ENCODE data around the gene MSH5.

MSH5 gene

DNA sequence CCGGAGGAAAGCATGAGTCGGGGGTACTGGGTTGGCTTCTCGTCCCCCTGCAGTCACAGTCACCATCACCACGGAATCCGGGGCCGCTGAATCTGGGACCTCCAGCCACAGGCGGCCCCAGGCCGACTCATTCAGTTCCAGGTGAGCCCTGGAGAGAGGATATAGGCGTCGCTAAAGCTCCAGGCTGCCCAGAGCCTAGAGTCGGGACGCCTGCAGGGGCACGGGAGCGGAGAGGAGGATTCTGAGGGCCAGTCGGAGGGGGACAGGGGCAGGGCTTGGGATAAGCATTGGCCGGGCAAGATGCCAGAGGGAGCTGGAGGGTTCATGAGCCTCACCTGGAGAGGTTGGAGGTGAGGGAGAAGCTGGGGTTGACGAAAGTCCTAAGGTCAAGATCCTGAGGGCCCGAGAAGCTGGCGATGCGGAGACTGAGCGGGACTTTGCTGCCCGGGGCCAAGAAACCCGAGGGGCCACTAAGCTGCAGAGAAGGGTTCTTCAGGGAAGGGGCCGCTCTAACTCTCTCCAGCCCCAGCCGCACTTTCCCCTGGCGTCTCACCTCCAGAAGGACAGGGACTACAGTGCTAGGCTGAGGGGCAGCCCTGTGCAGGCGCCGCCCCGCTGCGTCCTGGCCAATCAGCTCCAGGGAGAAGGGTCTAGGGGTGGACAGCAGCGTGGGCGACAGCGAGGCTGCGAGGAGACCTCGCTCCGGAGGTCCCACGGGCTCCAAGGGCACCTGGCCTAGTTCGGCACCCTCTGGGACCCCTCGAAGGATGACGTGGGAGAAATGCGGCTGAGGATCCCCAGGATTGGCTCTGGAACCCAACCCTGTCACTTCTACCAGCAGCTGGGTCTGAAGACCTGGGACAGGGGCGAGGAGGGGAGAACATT is 26.3 kb downstream of the MSH5 start:
- FAIRE-seq (no peak), DNase-seq (ENCODE audit: insufficient read length, low spot score) (no peak)
- no peak for TF ChIP-seq POLR2A (IDR thresholded peaks at IDR 0.05; ENCODE audit: low read depth, low read length)

DNA sequence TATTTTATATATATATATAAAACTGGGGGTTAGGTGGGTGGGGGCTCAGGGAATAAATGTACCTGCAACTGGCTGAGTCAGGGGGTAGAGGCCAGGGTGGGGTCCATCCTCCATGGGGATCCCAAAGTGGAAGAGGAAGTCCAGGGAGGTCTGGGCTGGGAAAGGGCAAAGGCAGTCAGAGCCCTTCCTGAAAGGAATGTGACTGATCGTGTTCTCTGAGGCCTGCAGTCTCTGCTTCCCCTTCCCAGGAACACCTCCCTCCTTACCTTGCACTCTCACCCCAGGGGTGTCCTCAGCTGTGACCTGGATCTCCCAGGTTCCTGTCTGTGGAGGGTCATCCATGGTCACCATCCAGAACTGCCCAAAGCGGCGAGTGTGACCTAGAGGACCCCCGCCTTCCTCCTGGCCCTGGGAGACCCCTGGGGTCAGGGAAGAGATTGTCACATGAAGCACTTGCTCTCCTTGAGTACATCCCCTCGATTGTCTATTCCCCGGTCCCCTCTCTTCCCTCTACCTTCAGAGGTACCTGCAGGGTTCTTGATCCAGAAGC is 27.4 kb downstream of the MSH5 start:
- TF ChIP-seq POLR2A (IDR thresholded peaks at IDR 0.05; ENCODE audit: low read depth, low read length), result no peak
- DNase-seq (ENCODE audit: insufficient read length, low spot score) (no peak), FAIRE-seq (no peak)

DNA sequence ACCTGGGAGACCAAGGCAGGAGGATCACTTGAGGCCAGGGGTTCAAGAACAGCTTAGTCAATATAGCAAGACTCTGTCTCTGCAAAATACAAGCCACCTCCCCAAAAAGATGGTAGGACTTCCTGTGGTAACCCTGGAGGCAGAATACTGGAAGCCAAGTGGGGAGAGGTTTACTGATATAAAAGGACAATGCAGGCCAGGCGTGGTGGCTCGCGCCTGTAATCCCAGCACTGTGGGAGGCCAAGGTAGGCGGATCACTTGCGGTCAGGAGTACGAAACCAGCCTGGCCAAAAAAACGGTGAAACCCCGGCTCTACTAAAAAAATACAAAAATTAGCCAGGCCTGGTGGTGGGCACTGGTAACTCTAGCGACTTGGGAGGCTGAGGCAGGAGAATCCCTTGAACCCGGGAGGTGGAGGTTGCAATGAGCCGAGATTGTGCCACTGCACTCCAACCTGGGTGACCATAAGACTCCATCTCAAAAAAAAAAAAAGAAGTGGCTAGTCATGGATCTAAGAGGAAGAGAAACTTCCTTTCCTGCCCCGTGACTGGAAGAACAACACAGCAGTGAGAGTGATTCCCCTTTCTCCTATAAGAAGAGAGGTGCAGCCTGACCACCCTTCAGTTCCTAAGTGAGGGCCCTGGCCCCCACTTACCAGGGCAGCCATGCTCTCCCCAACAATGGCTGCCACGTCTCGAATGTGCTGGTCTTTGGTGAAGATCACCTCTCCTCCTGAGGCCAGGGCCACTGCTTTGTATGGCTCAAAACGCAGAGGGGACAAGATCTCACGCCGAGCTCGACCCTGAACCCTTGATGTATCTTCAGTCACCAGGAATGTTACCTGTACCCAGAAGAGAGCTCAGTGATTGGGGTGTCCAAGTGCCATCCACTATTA is 28.8 kb downstream of the MSH5 start:
- no peak for DNase-seq (ENCODE audit: insufficient read length, low spot score)
- FAIRE-seq, result no peak
- no peak for TF ChIP-seq POLR2A (IDR thresholded peaks at IDR 0.05; ENCODE audit: low read depth, low read length)

DNA sequence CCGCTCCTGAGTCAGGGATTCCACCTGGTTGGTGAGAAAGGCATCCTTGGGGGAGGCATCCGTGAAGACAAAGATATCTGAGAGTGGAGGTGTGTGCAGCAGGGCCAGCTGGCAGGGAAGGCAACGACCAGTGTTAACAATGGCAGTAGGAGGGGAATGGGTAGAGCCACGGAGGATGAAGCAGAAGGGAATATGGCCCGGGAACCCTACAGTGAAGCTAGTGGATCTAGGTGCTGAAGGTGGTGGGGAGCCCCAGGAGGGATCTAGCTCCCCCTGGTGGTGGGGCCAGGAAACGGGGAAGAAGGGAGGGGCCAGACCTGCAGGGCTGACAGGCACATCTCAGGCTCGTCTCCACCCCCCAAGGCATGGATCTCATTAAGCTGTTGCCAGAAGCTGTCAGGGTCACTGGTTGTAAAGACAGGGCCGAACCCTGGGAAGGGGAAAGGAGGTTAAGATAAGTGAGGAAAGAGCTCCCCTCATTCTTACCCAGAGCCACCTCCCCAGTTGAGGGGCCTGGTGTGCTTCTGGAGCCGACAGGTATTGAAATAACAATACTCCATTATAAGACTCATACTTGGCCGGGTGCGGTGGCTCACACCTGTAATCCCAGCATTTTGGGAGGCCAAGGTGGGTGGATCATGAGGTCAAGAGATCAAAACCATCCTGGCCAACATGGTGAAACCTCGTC is 30.0 kb downstream of the MSH5 start:
- no peak for TF ChIP-seq POLR2A (IDR thresholded peaks at IDR 0.05; ENCODE audit: low read depth, low read length)
- FAIRE-seq, result peak; percentile 48
- DNase-seq (ENCODE audit: insufficient read length, low spot score), result peak; percentile 87

DNA sequence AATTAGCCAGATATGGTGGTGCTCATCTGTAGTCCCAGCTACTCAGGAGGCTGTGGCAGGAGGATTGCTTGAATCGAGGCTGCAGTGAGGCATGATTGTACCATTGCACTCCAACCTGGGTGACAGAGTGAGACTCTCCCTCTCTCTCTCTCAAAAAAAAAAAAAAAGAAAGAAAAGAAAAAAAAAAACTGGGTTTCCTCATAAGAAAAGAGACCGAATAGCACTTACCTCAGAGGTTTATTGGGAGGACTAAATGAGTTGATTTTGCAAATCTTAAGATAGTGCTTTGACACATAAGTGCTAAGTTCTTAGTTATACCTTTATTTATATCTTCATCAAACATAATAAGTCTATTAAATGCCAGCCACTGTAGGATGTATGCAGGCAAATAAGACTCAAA is 31.1 kb downstream of the MSH5 start:
- FAIRE-seq (no peak), DNase-seq (ENCODE audit: insufficient read length, low spot score) (no peak)
- TF ChIP-seq POLR2A (IDR thresholded peaks at IDR 0.05; ENCODE audit: low read depth, low read length), result no peak

DNA sequence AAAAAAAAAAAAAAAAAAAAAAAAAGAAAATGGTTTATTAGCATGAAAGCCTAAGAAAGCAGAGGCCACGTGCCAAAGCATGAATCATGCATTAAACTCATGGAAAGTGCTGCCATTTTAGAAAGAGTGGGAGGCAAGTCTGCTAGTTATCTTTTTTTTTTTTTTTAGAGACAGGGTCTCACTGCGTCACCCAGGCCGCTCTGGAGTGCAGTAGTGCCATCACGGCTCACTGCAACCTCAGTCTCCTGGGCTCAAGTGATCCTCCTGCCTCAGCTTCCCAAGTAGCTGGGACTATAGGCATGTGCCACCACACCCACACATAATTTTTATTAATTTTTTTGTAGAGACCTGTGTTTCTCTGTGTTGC is 32.2 kb downstream of the MSH5 start:
- no peak for TF ChIP-seq POLR2A (IDR thresholded peaks at IDR 0.05; ENCODE audit: low read depth, low read length)
- FAIRE-seq (no peak), DNase-seq (ENCODE audit: insufficient read length, low spot score) (no peak)

DNA sequence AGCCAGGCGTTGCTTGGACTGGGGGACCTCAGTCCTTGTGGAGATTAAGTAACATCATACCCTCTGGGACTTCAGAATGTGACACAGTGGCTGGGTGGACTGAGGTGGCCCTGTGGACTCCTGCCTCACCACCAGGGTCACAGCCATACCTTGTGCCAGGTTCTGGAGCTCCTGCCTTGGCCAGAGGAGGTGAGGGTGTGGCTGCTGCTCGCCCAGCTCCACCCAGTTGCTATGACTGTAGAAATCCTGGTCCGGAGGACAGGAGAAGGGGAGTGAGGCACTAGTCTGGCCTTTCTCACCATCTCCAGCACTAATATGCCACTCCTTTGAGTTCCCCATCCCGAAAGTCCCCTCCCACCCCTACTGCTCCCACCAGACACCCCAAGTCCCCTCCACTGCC is 35.4 kb downstream of the MSH5 start:
- TF ChIP-seq POLR2A (IDR thresholded peaks at IDR 0.05; ENCODE audit: low read depth, low read length), result no peak
- DNase-seq (ENCODE audit: insufficient read length, low spot score) (no peak), FAIRE-seq (no peak)

DNA sequence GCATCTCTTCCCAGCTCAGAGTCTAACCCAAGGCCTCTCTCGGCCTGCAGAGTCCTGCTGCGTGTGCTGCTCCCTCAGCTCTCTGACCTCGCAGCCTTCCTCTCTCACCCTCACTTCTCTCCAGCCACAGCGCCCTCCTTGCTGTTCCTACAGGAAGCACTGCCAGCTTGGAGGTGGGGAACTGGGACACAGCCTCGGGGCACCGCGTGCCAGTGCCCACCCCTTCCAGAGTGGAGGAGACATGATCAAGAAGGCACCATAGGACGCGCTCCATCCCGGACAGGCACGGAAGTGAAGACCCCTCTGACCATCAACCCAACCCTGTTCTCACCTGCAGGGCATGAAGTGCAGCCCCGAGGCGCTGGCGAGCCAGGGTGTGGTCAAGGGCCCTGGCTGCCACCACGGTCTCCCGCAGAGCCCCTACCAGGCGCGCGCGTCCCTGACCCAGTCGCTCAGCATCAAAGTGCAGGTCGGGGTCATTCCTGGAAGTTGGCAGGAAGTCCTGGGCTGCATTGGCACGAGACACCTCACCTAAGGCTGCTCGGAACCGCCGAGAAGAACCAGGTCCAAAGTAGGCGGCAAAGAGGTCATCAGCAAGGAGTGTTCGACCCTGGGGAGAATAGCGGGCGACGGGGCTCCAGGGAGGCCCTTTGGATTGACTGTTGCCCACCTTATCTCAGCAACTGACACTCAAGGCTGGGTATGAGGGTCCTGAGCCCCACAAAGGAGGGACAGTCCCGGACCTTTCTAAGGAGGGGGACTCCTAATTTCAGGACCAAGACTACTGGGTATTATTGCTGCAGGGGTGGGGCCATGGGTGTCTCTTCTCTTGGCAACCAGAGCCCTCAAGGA is 36.1 kb downstream of the MSH5 start:
- no peak for TF ChIP-seq POLR2A (IDR thresholded peaks at IDR 0.05; ENCODE audit: low read depth, low read length)
- no peak for FAIRE-seq
- DNase-seq (ENCODE audit: insufficient read length, low spot score), result no peak

DNA sequence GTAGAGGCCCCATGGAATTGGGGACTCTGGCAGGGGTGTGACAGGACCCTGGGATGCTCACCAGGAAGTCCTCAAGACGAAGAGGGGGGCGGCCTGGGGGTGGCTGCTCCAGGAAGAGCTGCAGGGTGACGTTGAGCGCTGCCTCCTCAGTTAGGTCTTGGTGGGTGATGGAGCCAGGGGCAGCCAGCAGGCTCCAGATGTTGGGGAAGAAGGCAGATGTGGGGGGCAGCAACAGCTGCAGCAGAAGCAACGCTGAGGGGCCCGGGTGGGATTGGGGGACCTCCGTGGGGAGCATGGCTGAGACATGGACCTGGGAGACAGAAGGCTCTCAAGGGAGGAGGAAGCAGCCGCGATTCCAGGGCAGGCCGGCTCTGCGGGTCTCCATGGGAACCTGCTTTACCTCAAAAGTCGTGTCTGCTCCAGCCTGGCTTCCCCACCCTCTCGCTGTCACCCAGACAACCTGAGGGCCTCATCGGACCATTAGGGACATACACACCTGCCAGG is 36.7 kb downstream of the MSH5 start:
- TF ChIP-seq POLR2A (IDR thresholded peaks at IDR 0.05; ENCODE audit: low read depth, low read length), result no peak
- no peak for DNase-seq (ENCODE audit: insufficient read length, low spot score)

DNA sequence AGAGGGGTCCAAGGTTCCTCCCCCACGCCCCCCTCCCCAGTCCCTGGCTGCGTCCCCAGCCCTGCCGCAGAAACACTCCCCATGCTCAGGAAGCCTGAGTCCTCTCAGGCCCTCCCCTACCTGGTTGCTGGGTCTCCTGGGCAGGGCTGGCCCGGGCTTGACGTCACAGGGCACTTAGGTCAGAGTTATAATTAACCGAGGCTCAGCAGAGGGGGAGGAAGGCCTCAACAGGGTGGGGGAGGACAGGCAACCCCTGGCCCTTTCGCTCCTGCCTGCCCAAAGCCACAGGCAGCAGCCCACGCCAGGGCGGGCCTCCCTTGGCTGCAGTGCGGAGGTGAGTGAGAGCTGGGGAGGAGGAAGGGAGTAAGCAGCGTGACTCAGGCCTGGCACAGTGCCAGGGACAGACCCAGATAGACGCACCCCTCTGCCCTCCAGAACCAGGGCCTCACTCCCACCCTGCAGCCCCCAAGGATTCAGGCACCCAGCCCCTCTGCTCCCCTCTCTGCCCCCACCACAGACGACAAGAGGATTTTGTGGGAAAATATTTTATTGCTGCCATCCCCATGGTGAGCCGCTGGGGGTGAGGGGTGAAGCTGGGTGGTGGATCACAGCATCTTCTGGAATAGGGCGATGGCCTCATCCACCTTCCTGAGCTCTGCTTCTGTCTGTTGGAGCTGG is 37.3 kb downstream of the MSH5 start, which contains the start of gene VWA7:
TSS of gene VWA7 (minus strand) at position 340 of the 678 bp plus-strand sequence. CDS start 549 bp downstream, outside the sequence.
- TF ChIP-seq POLR2A (IDR thresholded peaks at IDR 0.05; ENCODE audit: low read depth, low read length), result no peak
- no peak for FAIRE-seq
- peak; percentile 90 for DNase-seq (ENCODE audit: insufficient read length, low spot score)

More for the DNA sequence above, 36.7 kb downstream of the MSH5 start:
- FAIRE-seq, result no peak

DNA sequence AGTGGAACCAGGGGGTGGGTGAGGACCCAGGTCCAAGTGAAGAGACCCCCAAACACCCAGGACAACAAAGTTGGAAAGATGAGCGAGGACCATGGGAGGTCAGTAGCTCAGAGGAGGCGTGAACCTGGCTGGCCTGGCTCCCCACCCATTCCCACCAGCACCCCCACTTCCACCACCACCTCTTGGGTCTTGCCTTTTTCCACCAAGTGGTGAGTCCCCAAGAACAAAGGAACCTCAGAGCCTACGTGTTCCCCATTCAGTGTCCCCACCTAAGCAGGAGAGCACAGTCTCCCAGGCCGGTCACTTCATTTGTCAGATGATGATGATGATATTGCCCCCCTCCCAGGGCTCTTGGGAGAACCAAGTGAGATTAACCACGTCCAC is 37.9 kb downstream of the MSH5 start:
- FAIRE-seq (no peak), DNase-seq (ENCODE audit: insufficient read length, low spot score) (no peak)
- no peak for TF ChIP-seq POLR2A (IDR thresholded peaks at IDR 0.05; ENCODE audit: low read depth, low read length)

DNA sequence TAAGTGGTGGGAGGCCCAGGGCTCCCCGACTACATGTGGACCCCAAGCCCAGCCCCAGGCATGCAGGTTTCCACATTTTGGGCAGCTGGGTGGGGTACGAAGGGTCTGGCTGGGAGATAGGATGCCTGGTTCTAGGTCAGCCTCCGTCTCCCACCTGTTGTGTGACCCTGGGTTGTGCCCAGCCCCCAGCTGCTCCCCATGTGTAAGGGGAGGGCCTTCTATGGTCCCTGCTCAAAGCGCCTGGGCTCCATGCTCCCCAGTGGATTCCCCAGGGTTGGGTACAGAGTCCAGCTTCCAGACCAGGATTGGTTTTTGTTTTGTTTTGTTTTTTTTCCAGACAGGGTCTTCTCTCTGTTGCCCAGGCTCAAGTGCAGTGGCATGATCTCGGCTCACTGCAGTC is 38.4 kb downstream of the MSH5 start:
- no peak for TF ChIP-seq POLR2A (IDR thresholded peaks at IDR 0.05; ENCODE audit: low read depth, low read length)
- FAIRE-seq, result no peak
- no peak for DNase-seq (ENCODE audit: insufficient read length, low spot score)

Measured in H54 (cell line).